Calu3 (cell line): ENCODE results near the gene GSKIP. TPM values are rescaled to one million over a fixed set of nuclear protein-coding genes. Genes with fewer than 3 reads are reported as not detected.

ENCODE experiments used
- BruUV-seq: library from RNA; stranded (reverse); fragments of 400-500 nt; replicated peaks from 2 replicates; lab custom pipeline; 2021; lab: Mats Ljungman, UMichigan
- CTCF ChIA-PET: fragments of 300-600 bp; sonication (Branson Sonifier 250); formaldehyde crosslinking; loops from one replicate; lab custom pipeline; 2022; ENCODE audit warnings: antibody characterized with exemption; lab: Charles Lee
- DNase-seq: peaks from one replicate; pipeline ENCODE4 v3.0.0; 2022
- H3K27ac Mint-ChIP-seq: one replicate; pipeline ENCODE4 v1.8.0; 2022; ENCODE audit warnings: mixed read lengths; ENCODE audit not compliant: unreplicated experiment
- H3K27me3 Mint-ChIP-seq: one replicate; pipeline ENCODE4 v1.8.0; 2022; ENCODE audit warnings: mixed read lengths; ENCODE audit not compliant: unreplicated experiment
- H3K36me3 Mint-ChIP-seq: one replicate; pipeline ENCODE4 v1.8.0; 2022; ENCODE audit warnings: mild to moderate bottlenecking, moderate library complexity, mixed read lengths; ENCODE audit not compliant: insufficient read depth, unreplicated experiment
- H3K4me1 Mint-ChIP-seq: one replicate; pipeline ENCODE4 v1.8.0; 2022; ENCODE audit warnings: mild to moderate bottlenecking, low read depth, mixed read lengths; ENCODE audit not compliant: unreplicated experiment
- H3K4me3 Mint-ChIP-seq: one replicate; pipeline ENCODE4 v1.8.0; 2022; ENCODE audit warnings: mild to moderate bottlenecking, low read depth, moderate library complexity, mixed read lengths; ENCODE audit not compliant: unreplicated experiment
- H3K9me3 Mint-ChIP-seq: one replicate; pipeline ENCODE4 v1.8.0; 2022; ENCODE audit warnings: low read depth, mixed read lengths; ENCODE audit not compliant: unreplicated experiment
- CTCF ChIP-seq: fragments of 200-600 bp; IDR thresholded peaks from one replicate; pipeline ENCODE4 v1.8.0; 2022; ENCODE audit warnings: antibody characterized with exemption; ENCODE audit not compliant: unreplicated experiment
- intact Hi-C: fragments of 100-400 bp; cut with micrococcal nuclease; formaldehyde crosslinking; loops from one replicate; pipeline ENCODE4 v1.10.0; 2022; ENCODE audit not compliant: unreplicated experiment
- total RNA-seq: library from RNA; stranded (reverse); gene quantifications from 2 replicates; pipeline ENCODE4 v1.2.3, GENCODE V29; 2022

GSKIP gene
- total RNA-seq, 1 experiment from 2014 or later, result 33.3 TPM

GRCh38 chr14:96413526-96413925, 50.2 kb downstream of the GSKIP start:
- H3K36me3 Mint-ChIP-seq, result no peaks in the 10 kb centered on the region
- H3K27ac Mint-ChIP-seq, result no peak overlapping the region
- TF ChIP-seq CTCF, result no peak
- intact Hi-C loops, result no loop called here
- H3K9me3 Mint-ChIP-seq, result no peaks in the 10 kb centered on the region
- no peak overlapping the region for H3K4me3 Mint-ChIP-seq
- no TSS peak for BruUV-seq
- H3K4me1 Mint-ChIP-seq, result no peaks in the 10 kb centered on the region
- no peaks in the 10 kb centered on the region for H3K27me3 Mint-ChIP-seq
- no peak for DNase-seq
- CTCF ChIA-PET, result no interaction called here

- Mint-ChIP-seq H3K27ac (no peak overlapping the region), H3K36me3 (no peaks in the 10 kb centered on the region), H3K4me3 (no peak overlapping the region), H3K27me3 (no peaks in the 10 kb centered on the region), H3K9me3 (no peaks in the 10 kb centered on the region), H3K4me1 (no peaks in the 10 kb centered on the region)
- BruUV-seq, result no TSS peak
- DNase-seq, result no peak
- intact Hi-C loops, result no loop called here
- TF ChIP-seq CTCF, result no peak
- CTCF ChIA-PET, result no interaction called here
Observed at GRCh38 chr14:96415559-96415958, 52.2 kb downstream of the GSKIP start.

GRCh38 chr14:96416292-96416691, 53.0 kb downstream of the GSKIP start:
- no TSS peak for BruUV-seq
- Mint-ChIP-seq H3K9me3 (no peaks in the 10 kb centered on the region), H3K36me3 (no peaks in the 10 kb centered on the region), H3K4me1 (no peaks in the 10 kb centered on the region), H3K27me3 (no peaks in the 10 kb centered on the region), H3K27ac (no peak overlapping the region), H3K4me3 (no peak overlapping the region)
- no peak for DNase-seq
- CTCF ChIA-PET, result no interaction called here
- intact Hi-C loops, result no loop called here
- no peak for TF ChIP-seq CTCF

GRCh38 chr14:96417254-96417653, 53.9 kb downstream of the GSKIP start:
- CTCF ChIA-PET, result no interaction called here
- no peak overlapping the region for H3K4me3 Mint-ChIP-seq
- no peak overlapping the region for H3K27ac Mint-ChIP-seq
- intact Hi-C loops, result no loop called here
- no TSS peak for BruUV-seq
- no peaks in the 10 kb centered on the region for H3K36me3 Mint-ChIP-seq
- no peaks in the 10 kb centered on the region for H3K9me3 Mint-ChIP-seq
- DNase-seq, result no peak
- TF ChIP-seq CTCF, result no peak
- no peaks in the 10 kb centered on the region for H3K27me3 Mint-ChIP-seq
- H3K4me1 Mint-ChIP-seq, result no peaks in the 10 kb centered on the region
